GM23338 (cell line): ENCODE data around the gene PBX3.

Source experiments
- CREB1 ChIP-seq: fragments of 250-450 bp; sonication (Bioruptor Pico); IDR thresholded peaks from 2 replicates; pipeline ENCODE4 v1.5.0; 2020; ENCODE audit warnings: low read depth, mild to moderate bottlenecking, moderate library complexity
- CTCF ChIP-seq, 2 experiments: fragments of 200-600 bp in 1 of 2; sonication (generic) in 1 of 2; conservative IDR thresholded peaks; 2 replicates each; pipeline versions ENCODE4 v1.5.1 to v1.6.1; 2016 to 2017; ENCODE audit warnings: antibody characterized with exemption in 2 of 2, low read depth in 2 of 2, mild to moderate bottlenecking in 2 of 2, moderate library complexity in 1 of 2
- EZH2 ChIP-seq: fragments of 200-600 bp; sonication (generic); IDR thresholded peaks from one replicate; pipeline ENCODE4 v1.8.0; 2017; ENCODE audit warnings: antibody characterized with exemption, mild to moderate bottlenecking, low read depth; ENCODE audit not compliant: unreplicated experiment
- POLR2AphosphoS5 ChIP-seq: IDR thresholded peaks from 2 replicates; pipeline ENCODE4 v1.6.1; 2016; ENCODE audit warnings: antibody characterized with exemption, low read depth
- REST ChIP-seq: IDR thresholded peaks from one replicate; pipeline ENCODE4 v1.6.1; 2018; ENCODE audit warnings: antibody characterized with exemption; ENCODE audit not compliant: unreplicated experiment

- TF ChIP-seq CTCF (conservative IDR thresholded peaks at IDR 0.05; ENCODE audit: low read depth in 2 of 2) (no peak), EZH2 (no peak), REST (no peak), POLR2AphosphoS5 (no peak), CREB1 (CRISPR knock-in tag) (no peak)
Measured at GRCh38 chr9:125908966-125909365, 161.8 kb downstream of the PBX3 start.
